ENCODE data around the gene ZBTB44. TPM values are rescaled to one million over a fixed set of nuclear protein-coding genes. Genes with fewer than 3 reads are reported as not detected.
"Not testable (repeated sequence)": the region's sequence is repeated elsewhere in the genome, so short reads cannot be mapped to it uniquely, and the experiment has no call there.

Gene ZBTB44
- total RNA-seq, 1 donor = 45.8 TPM

DNA sequence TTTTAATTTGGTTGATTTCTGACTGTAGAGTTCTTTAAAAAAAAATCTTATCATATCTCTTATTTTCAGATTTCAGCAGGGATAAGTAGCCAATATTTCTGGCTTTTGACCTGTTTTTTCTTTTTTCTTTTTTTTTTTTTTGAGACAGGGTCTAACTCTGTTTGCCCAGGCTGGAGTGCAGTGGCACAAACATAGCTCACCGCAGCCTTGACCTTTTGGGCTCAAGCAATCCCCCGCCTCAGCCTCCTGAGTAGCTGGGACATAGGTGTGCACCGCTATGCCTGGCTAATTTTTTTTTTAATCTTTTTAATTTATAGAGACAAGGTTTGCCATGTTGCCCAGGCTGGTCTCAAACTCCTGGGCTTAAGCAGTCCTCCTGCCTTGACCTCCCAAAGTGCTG lies 23.9 kb upstream of the ZBTB44 start:
- TF ChIP-seq CTCF (IDR thresholded peaks at IDR 0.05; ENCODE audit: insufficient read depth, low read length) = no peak
- no peak for DNase-seq (ENCODE audit: low read depth)

GRCh38 chr11:130337281-130338089 lies 22.8 kb upstream of the ZBTB44 start:
- DNase-seq (ENCODE audit: low read depth) = no peak
- no peak for TF ChIP-seq CTCF (IDR thresholded peaks at IDR 0.05; ENCODE audit: insufficient read depth, low read length)

More for the DNA sequence above, 23.9 kb upstream of the ZBTB44 start:
- H3K4me3 ChIP-seq (ENCODE audit: low read depth, low read length) = no peak overlapping the region

DNA sequence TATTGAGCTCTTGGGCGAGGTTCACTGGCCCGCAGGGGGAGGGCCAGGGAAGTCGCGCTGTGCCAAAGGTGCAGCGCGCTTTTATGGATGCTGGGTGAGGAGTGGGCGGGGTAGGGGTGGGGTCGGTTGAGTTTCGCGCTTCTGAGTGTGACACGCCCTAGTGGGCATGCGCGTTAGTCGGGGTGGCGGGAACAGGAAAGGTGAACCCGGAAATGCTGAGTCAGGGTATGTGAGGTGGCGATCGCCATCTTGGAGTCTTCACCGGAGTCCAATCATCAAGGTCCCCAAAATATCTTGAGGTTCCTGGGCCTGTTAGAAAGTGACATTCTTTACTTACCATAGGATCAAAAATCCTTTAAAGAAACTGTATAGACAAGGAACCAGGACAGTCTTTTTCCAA lies 16.7 kb upstream of the ZBTB44 start:
- not testable (repeated sequence) for DNase-seq (ENCODE audit: low read depth); H3K4me3 ChIP-seq (ENCODE audit: low read depth, low read length)

More at GRCh38 chr11:130337281-130338089, 22.8 kb upstream of the ZBTB44 start:
- H3K4me3 ChIP-seq (ENCODE audit: low read depth, low read length) = no peak overlapping the region

GRCh38 chr11:130330101-130330684 lies 15.5 kb upstream of the ZBTB44 start:
- no peak for DNase-seq (ENCODE audit: low read depth)
- TF ChIP-seq CTCF (IDR thresholded peaks at IDR 0.05; ENCODE audit: insufficient read depth, low read length) = no peak
- no peak overlapping the region for H3K4me3 ChIP-seq (ENCODE audit: low read depth, low read length)

DNA sequence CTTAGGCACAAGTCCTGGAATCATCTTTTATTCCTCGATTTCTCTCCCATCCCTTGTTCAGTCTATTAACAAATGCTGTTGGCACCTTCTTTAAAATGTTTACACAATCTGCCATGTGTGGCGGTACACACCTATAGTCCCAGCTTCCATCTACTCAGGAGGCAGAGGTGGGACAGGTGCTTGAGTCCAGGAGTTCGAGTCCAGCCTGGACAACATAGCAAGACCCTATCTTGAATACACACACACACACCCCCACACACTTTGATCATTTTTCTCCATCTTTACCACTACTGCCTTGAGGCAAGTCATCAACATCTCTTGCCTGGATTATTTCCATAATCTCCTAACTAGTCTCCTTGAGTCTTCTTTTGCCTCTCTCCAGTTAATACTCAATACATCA lies 13.7 kb upstream of the ZBTB44 start:
- no peak overlapping the region for H3K4me3 ChIP-seq (ENCODE audit: low read depth, low read length)
- no peak for TF ChIP-seq CTCF (IDR thresholded peaks at IDR 0.05; ENCODE audit: insufficient read depth, low read length)
- no peak for DNase-seq (ENCODE audit: low read depth)

GRCh38 chr11:130327716-130328115 lies 13.0 kb upstream of the ZBTB44 start:
- no peak for DNase-seq (ENCODE audit: low read depth)
- TF ChIP-seq CTCF (IDR thresholded peaks at IDR 0.05; ENCODE audit: insufficient read depth, low read length) = no peak
- no peak overlapping the region for H3K4me3 ChIP-seq (ENCODE audit: low read depth, low read length)

DNA sequence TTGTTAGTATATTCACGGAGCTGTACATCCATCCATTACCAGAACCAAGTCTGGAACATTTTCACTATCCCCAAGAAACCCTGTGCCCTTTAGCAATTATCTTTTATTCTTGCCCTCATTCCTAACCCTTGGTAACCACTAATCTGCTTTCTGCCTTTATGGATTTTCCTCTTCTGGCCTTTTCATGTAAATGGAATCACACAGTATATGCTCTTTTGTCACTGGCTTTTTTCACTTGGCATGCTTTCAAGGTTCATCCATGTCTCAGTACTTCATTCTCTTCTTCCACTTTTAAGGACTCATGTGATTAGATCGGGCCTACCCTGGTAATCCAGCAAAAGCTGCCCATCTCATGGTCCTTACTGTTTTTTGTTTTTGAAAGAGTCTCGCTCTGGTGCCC lies 11.0 kb upstream of the ZBTB44 start:
- no peak overlapping the region for H3K4me3 ChIP-seq (ENCODE audit: low read depth, low read length)
- DNase-seq (ENCODE audit: low read depth) = no peak
- TF ChIP-seq CTCF (IDR thresholded peaks at IDR 0.05; ENCODE audit: insufficient read depth, low read length) = no peak

All from fibroblast of the aortic adventitia (primary cell).